HFF-Myc (cell line): ENCODE data around the gene PDLIM7.

Experiments used
- DNase-seq: peaks from one replicate; pipeline ENCODE4 v3.0.0-alpha.2; 2011; ENCODE audit warnings: low read depth; ENCODE audit errors: extremely low read depth
- H3K4me3 ChIP-seq: replicated peaks from 2 replicates; pipeline ENCODE4 v1.5.1; 2011; ENCODE audit warnings: low read depth, mild to moderate bottlenecking, control low read depth, low read length
- CTCF ChIP-seq: IDR thresholded peaks from 2 replicates; pipeline ENCODE4 v1.5.1; 2012; ENCODE audit warnings: mild to moderate bottlenecking, low read depth, low read length, control low read depth; ENCODE audit errors: missing control alignments

The PDLIM7 gene

GRCh38 chr5:177499842-177500241 lies 2.4 kb upstream of the PDLIM7 start:
- no peak for DNase-seq

GRCh38 chr5:177498013-177498787 lies 796 bp upstream of the PDLIM7 start:
- no peak for TF ChIP-seq CTCF
- no peak for DNase-seq
- peak overlapping the region; percentile 80 for H3K4me3 ChIP-seq

More at GRCh38 chr5:177499842-177500241, 2.4 kb upstream of the PDLIM7 start:
- H3K4me3 ChIP-seq: no peak overlapping the region
- no peak for TF ChIP-seq CTCF

- peak overlapping the region; percentile 80 for H3K4me3 ChIP-seq
- peak; percentile 76 for DNase-seq
- TF ChIP-seq CTCF: no peak
Measured at GRCh38 chr5:177496727-177497291, 595 bp downstream of the PDLIM7 start.

GRCh38 chr5:177496070-177496726 lies 1.2 kb downstream of the PDLIM7 start:
- TF ChIP-seq CTCF: peak; percentile 37
- peak overlapping the region; percentile 80 for H3K4me3 ChIP-seq
- DNase-seq: no peak

- peak; percentile 80 for DNase-seq
- H3K4me3 ChIP-seq: peak overlapping the region; percentile 80
Measured at GRCh38 chr5:177495243-177496060, 2.0 kb downstream of the PDLIM7 start.

More at GRCh38 chr5:177495243-177496060, 2.0 kb downstream of the PDLIM7 start:
- TF ChIP-seq CTCF: no peak
